HG03045 (cell line): ENCODE measurements around the gene KIF13A.
"Not testable (repeated sequence)": the region's sequence is repeated elsewhere in the genome, so short reads cannot be mapped to it uniquely, and the experiment has no call there.

Experiments
- ATAC-seq: cut with Tn5 transposase; IDR thresholded peaks from one replicate; pipeline ENCODE4 v1.9.1; 2021; ENCODE audit warnings: mild to moderate bottlenecking, moderate library complexity; ENCODE audit not compliant: unreplicated experiment

Gene KIF13A

GRCh38 chr6:17935188-17936149 is 52.0 kb downstream of the KIF13A start:
- no peak for ATAC-seq

GRCh38 chr6:17933716-17934115 is 53.7 kb downstream of the KIF13A start:
- no peak for ATAC-seq

GRCh38 chr6:17932330-17932852 is 55.0 kb downstream of the KIF13A start:
- ATAC-seq, result no peak

- ATAC-seq, result no peak
These were observed 56.2 kb downstream of the KIF13A start for GRCh38 chr6:17931227-17931626.

GRCh38 chr6:17930321-17930993 is 57.0 kb downstream of the KIF13A start:
- no peak for ATAC-seq

GRCh38 chr6:17928514-17929430 is 58.7 kb downstream of the KIF13A start:
- ATAC-seq, result no peak

GRCh38 chr6:17927705-17928104 is 59.7 kb downstream of the KIF13A start:
- no peak for ATAC-seq

GRCh38 chr6:17923401-17923863 is 64.0 kb downstream of the KIF13A start:
- no peak for ATAC-seq

GRCh38 chr6:17921454-17921853 is 66.0 kb downstream of the KIF13A start:
- ATAC-seq, result no peak

- no peak for ATAC-seq
These were observed 67.9 kb downstream of the KIF13A start for GRCh38 chr6:17919496-17919895.

GRCh38 chr6:17917837-17918763 is 69.3 kb downstream of the KIF13A start:
- no peak for ATAC-seq

GRCh38 chr6:17914651-17915050 is 72.8 kb downstream of the KIF13A start:
- ATAC-seq, result no peak

- no peak for ATAC-seq
These were observed 74.9 kb downstream of the KIF13A start for GRCh38 chr6:17912521-17912920.

GRCh38 chr6:17911656-17912055 is 75.8 kb downstream of the KIF13A start:
- ATAC-seq, result not testable (repeated sequence)

- no peak for ATAC-seq
These were observed 77.2 kb downstream of the KIF13A start for GRCh38 chr6:17910189-17910588.

GRCh38 chr6:17908831-17909230 is 78.6 kb downstream of the KIF13A start:
- ATAC-seq, result no peak

GRCh38 chr6:17907406-17908229 is 79.8 kb downstream of the KIF13A start:
- no peak for ATAC-seq
